Parathyroid adenoma (tissue), 2 donors: ENCODE results near the gene ISL2.

Source experiments
- H2AFZ ChIP-seq: fragments of 300-600 bp; sonication (generic); one replicate; pipeline ENCODE4 v1.7.0; 2017; ENCODE audit warnings: antibody characterized with exemption, mild to moderate bottlenecking
- H3K27ac ChIP-seq: fragments of 300-600 bp; sonication (generic); one replicate; pipeline ENCODE4 v1.7.0; 2017
- H3K27me3 ChIP-seq: fragments of 300-600 bp; sonication (generic); one replicate; pipeline ENCODE4 v1.7.0; 2017; ENCODE audit warnings: low read length; ENCODE audit not compliant: control insufficient read depth, insufficient read depth
- H3K36me3 ChIP-seq: fragments of 300-600 bp; sonication (generic); one replicate; pipeline ENCODE4 v1.7.0; 2017; ENCODE audit warnings: low read length; ENCODE audit not compliant: control insufficient read depth, insufficient read depth
- H3K4me1 ChIP-seq: fragments of 300-600 bp; sonication (generic); one replicate; pipeline ENCODE4 v1.7.0; 2017; ENCODE audit warnings: control low read depth
- H3K4me2 ChIP-seq: fragments of 300-600 bp; sonication (generic); one replicate; pipeline ENCODE4 v1.7.0; 2017; ENCODE audit warnings: low read length
- H3K4me3 ChIP-seq: fragments of 300-600 bp; sonication (generic); one replicate; pipeline ENCODE4 v1.7.0; 2017; ENCODE audit warnings: low read depth, low read length
- H3K79me2 ChIP-seq: fragments of 300-600 bp; sonication (generic); one replicate; pipeline ENCODE4 v1.7.0; 2017; ENCODE audit warnings: control low read depth
- H3K9ac ChIP-seq: fragments of 300-600 bp; sonication (generic); one replicate; pipeline ENCODE4 v1.7.0; 2017; ENCODE audit warnings: mild to moderate bottlenecking
- H3K9me3 ChIP-seq: fragments of 300-600 bp; sonication (generic); one replicate; pipeline ENCODE4 v1.7.0; 2017; ENCODE audit warnings: low read length; ENCODE audit not compliant: control insufficient read depth
- TF ChIP-seq, protein P1 (sequence below): fragments of 300-600 bp; sonication (generic); IDR thresholded peaks from one replicate; pipeline ENCODE4 v1.7.0; 2017; ENCODE audit warnings: antibody characterized with exemption, mild to moderate bottlenecking
- donor health status: primary hyperparathyroidism.

Gene ISL2

GRCh38 chr15:76377751-76378150 lies 41.2 kb downstream of the ISL2 start:
- no peak overlapping the region for H2AFZ ChIP-seq
- no peaks in the 10 kb centered on the region for H3K27me3 ChIP-seq
- H3K27ac ChIP-seq, result no peak overlapping the region
- TF ChIP-seq, protein P1, sequence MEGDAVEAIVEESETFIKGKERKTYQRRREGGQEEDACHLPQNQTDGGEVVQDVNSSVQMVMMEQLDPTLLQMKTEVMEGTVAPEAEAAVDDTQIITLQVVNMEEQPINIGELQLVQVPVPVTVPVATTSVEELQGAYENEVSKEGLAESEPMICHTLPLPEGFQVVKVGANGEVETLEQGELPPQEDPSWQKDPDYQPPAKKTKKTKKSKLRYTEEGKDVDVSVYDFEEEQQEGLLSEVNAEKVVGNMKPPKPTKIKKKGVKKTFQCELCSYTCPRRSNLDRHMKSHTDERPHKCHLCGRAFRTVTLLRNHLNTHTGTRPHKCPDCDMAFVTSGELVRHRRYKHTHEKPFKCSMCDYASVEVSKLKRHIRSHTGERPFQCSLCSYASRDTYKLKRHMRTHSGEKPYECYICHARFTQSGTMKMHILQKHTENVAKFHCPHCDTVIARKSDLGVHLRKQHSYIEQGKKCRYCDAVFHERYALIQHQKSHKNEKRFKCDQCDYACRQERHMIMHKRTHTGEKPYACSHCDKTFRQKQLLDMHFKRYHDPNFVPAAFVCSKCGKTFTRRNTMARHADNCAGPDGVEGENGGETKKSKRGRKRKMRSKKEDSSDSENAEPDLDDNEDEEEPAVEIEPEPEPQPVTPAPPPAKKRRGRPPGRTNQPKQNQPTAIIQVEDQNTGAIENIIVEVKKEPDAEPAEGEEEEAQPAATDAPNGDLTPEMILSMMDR, result no peak
- no peak overlapping the region for H3K4me3 ChIP-seq
- H3K36me3 ChIP-seq, result no peaks in the 10 kb centered on the region
- H3K4me2 ChIP-seq, result no peak overlapping the region
- no peaks in the 10 kb centered on the region for H3K4me1 ChIP-seq
- no peaks in the 10 kb centered on the region for H3K79me2 ChIP-seq
- H3K9ac ChIP-seq, result no peak overlapping the region
- H3K9me3 ChIP-seq, result no peaks in the 10 kb centered on the region

DNA sequence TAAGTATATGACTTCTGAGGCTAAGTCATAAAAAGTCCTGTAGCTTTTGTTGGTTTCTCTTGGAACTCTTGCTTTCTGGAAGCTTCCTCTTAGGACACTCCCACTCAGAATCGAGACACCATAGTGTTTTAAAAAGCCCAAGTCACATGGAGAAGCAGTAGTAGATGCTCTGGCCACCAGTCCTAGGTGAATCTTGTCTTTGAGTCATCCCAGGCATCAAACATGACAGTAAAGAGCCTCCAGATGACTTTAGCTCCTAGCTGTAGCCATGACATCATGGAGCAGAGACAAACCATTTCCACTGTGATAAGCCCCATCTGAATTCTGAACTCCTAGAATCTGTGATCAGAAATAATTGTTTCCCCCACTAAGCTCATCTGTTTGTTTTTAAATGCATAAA lies 42.1 kb downstream of the ISL2 start:
- H3K36me3 ChIP-seq, result no peaks in the 10 kb centered on the region
- no peak overlapping the region for H3K9ac ChIP-seq
- no peaks in the 10 kb centered on the region for H3K79me2 ChIP-seq
- TF ChIP-seq, protein P1, result no peak
- H3K4me1 ChIP-seq, result no peaks in the 10 kb centered on the region
- H3K4me2 ChIP-seq, result no peak overlapping the region
- no peak overlapping the region for H3K4me3 ChIP-seq
- no peaks in the 10 kb centered on the region for H3K27me3 ChIP-seq
- H2AFZ ChIP-seq, result no peak overlapping the region
- H3K9me3 ChIP-seq, result no peaks in the 10 kb centered on the region
- no peak overlapping the region for H3K27ac ChIP-seq

GRCh38 chr15:76380249-76380648 lies 43.7 kb downstream of the ISL2 start:
- no peak overlapping the region for H3K27ac ChIP-seq
- no peaks in the 10 kb centered on the region for H3K36me3 ChIP-seq
- H3K79me2 ChIP-seq, result no peaks in the 10 kb centered on the region
- H3K9me3 ChIP-seq, result no peaks in the 10 kb centered on the region
- no peak overlapping the region for H3K4me2 ChIP-seq
- H3K4me1 ChIP-seq, result no peaks in the 10 kb centered on the region
- no peak overlapping the region for H3K4me3 ChIP-seq
- H3K9ac ChIP-seq, result no peak overlapping the region
- H2AFZ ChIP-seq, result no peak overlapping the region
- no peaks in the 10 kb centered on the region for H3K27me3 ChIP-seq
- TF ChIP-seq, protein P1, result no peak

DNA sequence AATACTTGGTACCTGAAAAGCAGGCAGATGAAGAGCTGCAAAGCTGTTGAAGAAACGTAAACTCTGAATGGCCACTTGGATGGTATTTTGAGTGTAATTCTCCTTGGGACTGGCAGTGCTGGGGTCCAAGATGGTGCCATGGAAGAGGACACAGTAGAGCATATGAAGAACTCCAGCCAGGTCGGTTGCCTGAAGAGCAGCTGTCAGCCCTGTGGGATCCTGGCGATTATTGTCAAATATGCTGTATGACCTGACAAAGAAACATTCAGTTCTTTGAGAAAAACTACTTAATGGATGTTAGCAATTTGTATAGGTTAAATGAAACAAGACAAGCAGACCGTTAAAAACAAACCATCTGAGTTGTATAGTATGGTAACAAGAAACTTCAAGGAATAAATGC lies 44.8 kb downstream of the ISL2 start:
- no peaks in the 10 kb centered on the region for H3K36me3 ChIP-seq
- TF ChIP-seq, protein P1, result no peak

GRCh38 chr15:76382987-76383728 lies 46.6 kb downstream of the ISL2 start:
- Histone ChIP-seq H2AFZ (no peak overlapping the region), H3K9ac (no peak overlapping the region), H3K27ac (no peak overlapping the region), H3K9me3 (no peaks in the 10 kb centered on the region), H3K27me3 (no peaks in the 10 kb centered on the region), H3K4me2 (no peak overlapping the region), H3K36me3 (no peaks in the 10 kb centered on the region), H3K4me1 (no peaks in the 10 kb centered on the region), H3K79me2 (no peaks in the 10 kb centered on the region), H3K4me3 (no peak overlapping the region)
- TF ChIP-seq, protein P1, result no peak

More for the DNA sequence above, 44.8 kb downstream of the ISL2 start:
- Histone ChIP-seq H3K4me3 (no peak overlapping the region), H3K79me2 (no peaks in the 10 kb centered on the region), H3K27me3 (no peaks in the 10 kb centered on the region), H2AFZ (no peak overlapping the region), H3K4me1 (no peaks in the 10 kb centered on the region), H3K4me2 (no peak overlapping the region), H3K27ac (no peak overlapping the region), H3K9ac (no peak overlapping the region), H3K9me3 (no peaks in the 10 kb centered on the region)
